DMS53 treated with DMSO at 0.1 percent for 48 hours (cell line): ENCODE results near the gene FRMD4A.
"Not testable (repeated sequence)": the region's sequence is repeated elsewhere in the genome, so short reads cannot be mapped to it uniquely, and the experiment has no call there.

Source experiments
- DNase-seq: peaks from one replicate; lab custom pipeline; 2025; ENCODE audit not compliant: unreplicated experiment; lab: John Stamatoyannopoulos, UW

FRMD4A gene

GRCh38 chr10:14244147-14244546 lies 86.6 kb downstream of the FRMD4A start:
- DNase-seq = no peak

GRCh38 chr10:14243221-14243620 lies 87.5 kb downstream of the FRMD4A start:
- no peak for DNase-seq

GRCh38 chr10:14241196-14241595 lies 89.5 kb downstream of the FRMD4A start:
- DNase-seq = no peak

- DNase-seq = no peak
Measured at GRCh38 chr10:14240253-14241189, 90.2 kb downstream of the FRMD4A start.

DNA sequence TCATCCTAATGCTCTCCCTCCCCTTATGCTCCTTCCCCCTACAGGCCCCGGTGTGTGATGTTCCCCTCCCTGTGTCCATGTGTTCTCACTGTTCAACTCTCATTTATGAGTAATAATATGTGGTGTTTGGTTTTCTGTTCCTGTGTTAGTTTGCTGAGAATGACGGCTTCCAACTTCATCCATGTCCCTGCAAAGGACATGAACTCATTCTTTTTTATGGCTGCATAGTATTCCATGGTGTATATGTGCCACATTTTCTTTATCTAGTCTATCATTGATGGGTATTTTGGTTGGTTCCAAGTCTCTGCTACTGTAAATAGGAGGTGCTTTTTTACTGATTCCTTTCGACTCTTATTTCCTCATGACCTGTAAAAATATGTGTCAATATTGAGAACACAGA lies 92.1 kb downstream of the FRMD4A start:
- DNase-seq = not testable (repeated sequence)

DNA sequence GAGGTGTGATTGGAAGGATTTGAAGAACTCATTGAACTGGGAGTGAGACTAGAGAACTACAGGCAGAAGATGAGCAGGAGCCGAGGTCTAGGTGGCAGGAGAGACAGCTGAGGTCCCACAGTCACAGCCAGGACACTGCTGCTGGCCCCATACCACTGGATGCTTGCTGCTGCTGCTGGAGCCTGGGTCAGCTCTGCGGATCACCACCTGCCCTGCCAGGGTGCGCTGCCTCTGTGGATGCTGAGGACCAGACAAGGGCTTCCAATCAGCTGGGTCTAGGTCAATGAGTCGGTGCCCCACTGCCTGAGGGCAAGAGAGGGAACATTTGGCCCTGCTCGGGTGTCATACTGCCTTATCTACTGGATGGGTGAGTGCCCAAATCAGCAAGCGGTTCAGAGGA lies 94.4 kb downstream of the FRMD4A start:
- DNase-seq = no peak

GRCh38 chr10:14235566-14236195 lies 95.0 kb downstream of the FRMD4A start:
- no peak for DNase-seq

GRCh38 chr10:14233566-14233965 lies 97.2 kb downstream of the FRMD4A start:
- DNase-seq = no peak

GRCh38 chr10:14228798-14229197 lies 101.9 kb downstream of the FRMD4A start:
- not testable (repeated sequence) for DNase-seq

GRCh38 chr10:14225379-14225778 lies 105.3 kb downstream of the FRMD4A start:
- no peak for DNase-seq

DNA sequence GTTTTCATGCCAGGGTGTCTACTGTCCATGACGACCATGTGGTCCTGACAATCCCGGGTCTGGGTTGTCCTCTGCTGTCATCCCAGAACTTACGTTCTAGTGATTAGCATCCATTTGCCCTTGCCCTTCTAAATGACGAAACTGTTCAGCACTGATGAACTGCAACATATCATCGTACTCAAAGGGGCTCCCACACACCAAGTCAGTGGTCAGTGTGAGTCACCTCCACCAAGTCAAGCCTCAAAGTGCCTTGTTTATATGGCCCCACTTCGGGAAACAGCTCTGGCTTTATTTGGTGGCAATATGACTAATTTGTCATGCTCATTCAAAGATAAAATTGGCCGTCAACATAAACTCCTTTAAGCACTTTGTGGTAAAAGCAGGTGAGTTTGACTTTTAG lies 110.7 kb downstream of the FRMD4A start:
- DNase-seq = no peak

- no peak for DNase-seq
Measured at GRCh38 chr10:14219411-14219810, 111.3 kb downstream of the FRMD4A start.

- DNase-seq = no peak
Measured at GRCh38 chr10:14215641-14216040, 115.1 kb downstream of the FRMD4A start.

- DNase-seq = not testable (repeated sequence)
Measured at GRCh38 chr10:14213703-14214102, 117.0 kb downstream of the FRMD4A start.

DNA sequence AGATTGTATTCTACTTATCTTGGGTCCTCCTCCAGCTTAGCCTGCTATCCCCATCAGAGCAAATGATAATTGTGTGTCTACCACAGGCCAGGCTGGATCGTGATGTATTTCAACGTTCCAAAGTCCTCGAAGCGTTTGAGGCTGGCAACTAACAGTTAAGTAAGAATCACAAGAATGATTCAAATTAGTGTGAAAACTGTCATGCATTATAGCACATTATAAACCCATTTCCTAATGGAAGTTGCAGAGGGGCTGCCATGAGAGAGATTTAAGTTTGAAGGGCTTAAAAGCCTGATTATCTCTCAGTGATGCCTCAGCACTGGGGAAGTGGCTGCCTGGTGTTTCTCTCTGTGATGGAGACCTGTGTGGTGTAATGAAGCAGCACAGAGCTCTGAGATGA lies 119.1 kb downstream of the FRMD4A start:
- DNase-seq = no peak

DNA sequence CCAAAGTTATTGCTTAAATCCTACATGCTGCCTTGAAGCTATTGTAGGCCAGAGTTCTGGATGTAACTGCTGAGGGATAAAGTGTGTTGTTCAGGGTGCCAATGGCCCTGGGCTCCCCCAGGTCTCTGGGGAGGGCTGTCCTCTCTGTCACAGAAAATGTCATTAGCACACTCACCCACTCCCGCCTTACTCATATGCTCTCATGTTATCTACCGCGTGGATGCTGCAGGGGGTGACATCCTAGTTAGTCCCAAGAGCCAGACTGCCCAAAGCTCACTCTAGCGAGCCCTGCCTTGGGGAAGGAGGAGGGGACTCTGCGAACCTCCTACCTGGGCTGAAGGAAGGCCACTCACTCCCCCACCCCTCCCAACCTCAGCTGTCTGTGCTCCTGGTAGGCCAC lies 122.5 kb downstream of the FRMD4A start:
- no peak for DNase-seq

DNA sequence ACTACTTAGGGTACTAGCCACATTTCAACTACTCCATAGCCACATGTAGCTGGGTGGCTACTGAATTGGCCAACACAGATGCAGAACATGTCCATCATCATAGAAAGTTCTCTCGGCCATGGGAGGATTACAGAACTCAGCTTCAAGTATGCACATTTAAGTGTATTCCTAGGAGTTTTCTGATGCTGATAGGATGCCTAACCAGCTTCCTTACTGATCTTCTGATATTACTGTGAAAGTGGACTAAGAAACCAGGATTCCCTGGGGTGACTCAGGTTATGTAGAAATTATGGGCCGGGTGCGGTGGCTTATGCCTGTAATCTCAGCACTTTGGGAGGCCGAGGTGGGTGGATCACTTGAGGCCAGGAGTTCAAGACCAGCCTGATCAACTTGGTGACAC lies 125.5 kb downstream of the FRMD4A start:
- no peak for DNase-seq

DNA sequence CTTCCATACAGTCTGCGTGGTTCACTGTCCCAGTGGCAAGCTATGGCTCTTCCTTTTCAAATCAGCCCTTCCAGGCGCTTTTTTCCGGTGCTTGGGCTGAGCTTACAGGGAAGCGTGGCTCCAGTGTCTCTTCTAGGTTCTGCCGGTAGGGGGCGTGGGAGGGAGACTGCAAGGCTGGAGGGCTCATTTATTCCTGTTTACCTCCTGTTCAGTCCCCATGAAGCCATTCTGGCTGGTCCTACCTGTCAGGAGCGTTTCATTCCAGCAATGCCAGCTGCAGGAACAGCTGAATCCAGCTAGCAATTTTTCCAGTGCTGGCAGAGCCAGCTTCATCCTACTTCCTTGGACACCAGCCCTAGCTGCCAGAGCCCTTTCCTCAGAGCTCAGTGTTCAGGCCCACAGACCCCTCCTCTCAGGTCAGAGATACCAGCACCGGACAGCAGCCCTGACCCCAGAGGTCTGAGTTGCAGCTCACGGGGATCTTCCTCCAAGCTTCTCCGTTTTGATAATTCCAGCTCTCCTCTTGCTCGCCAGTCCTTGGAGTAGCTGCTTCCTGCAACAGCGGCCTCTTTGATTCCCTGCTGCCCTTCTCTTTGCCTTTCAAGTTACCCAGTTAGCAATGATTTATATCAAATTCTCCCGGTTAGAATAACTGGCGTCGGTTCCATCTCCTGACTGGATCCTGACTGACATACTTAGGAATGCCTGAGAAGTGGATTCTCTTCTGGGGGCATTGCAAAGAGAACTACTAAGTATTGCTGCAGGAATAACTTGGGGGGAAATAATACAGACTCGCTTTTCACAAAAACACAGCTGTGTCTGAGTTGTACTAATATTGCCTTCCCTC lies 129.8 kb downstream of the FRMD4A start:
- DNase-seq = no peak

DNA sequence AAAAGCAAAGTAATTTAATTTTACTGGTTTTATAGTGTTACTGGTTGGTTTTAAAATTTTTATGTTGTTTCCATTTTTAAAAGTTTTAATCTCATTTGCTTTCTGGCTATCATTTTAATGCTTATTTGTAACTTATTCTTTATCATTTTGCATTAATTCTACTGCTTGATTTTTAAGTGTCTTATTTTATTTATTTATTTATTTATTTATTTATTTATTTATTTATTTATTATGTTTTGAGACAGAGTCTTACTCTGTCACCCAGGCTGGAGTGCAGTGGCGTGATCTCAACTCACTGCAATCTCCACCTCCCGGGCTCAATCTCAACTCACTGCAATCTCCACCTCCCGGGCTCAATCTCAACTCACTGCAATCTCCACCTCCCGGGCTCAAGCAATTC lies 131.6 kb downstream of the FRMD4A start:
- DNase-seq = not testable (repeated sequence)

GRCh38 chr10:14198078-14198477 lies 132.6 kb downstream of the FRMD4A start:
- no peak for DNase-seq

- DNase-seq = no peak
Measured at GRCh38 chr10:14196113-14196512, 134.6 kb downstream of the FRMD4A start.
